Neural cell (in vitro differentiated cells): ENCODE results near the gene SGSM1. TPM values are rescaled to one million over a fixed set of nuclear protein-coding genes. Genes with fewer than 3 reads are reported as not detected.

Source experiments
- H2AFZ ChIP-seq: fragments of 200-600, 300-800 bp; sonication (generic), shearing (Covaris generic); 2 replicates; pipeline ENCODE4 v1.6.0; 2014; ENCODE audit warnings: low read depth, mild to moderate bottlenecking, antibody characterized with exemption, low read length, moderate library complexity
- H3F3A ChIP-seq: fragments of 200-600 bp; shearing (Covaris generic); 2 replicates; pipeline ENCODE4 v1.6.1; 2016; ENCODE audit warnings: mild to moderate bottlenecking, moderate library complexity, mixed read lengths, antibody characterized with exemption, low read length; ENCODE audit not compliant: insufficient read depth, poor library complexity, severe bottlenecking
- H3K27ac ChIP-seq: fragments of 200-600, 300-800 bp; sonication (generic), shearing (Covaris generic); 2 replicates; pipeline ENCODE4 v1.5.1; 2014; ENCODE audit warnings: mild to moderate bottlenecking, low read length, moderate library complexity
- H3K27me3 ChIP-seq: fragments of 300-800, 200-600 bp; sonication (generic), shearing (Covaris generic); 2 replicates; pipeline ENCODE4 v1.6.0; 2014; ENCODE audit warnings: mild to moderate bottlenecking, low read depth, low read length, moderate library complexity; ENCODE audit not compliant: insufficient read depth
- H3K36me3 ChIP-seq: fragments of 300-800, 200-600 bp; sonication (generic), shearing (Covaris generic); 2 replicates; pipeline ENCODE4 v1.5.1; 2014; ENCODE audit warnings: mild to moderate bottlenecking, antibody characterized with exemption, low read length, moderate library complexity; ENCODE audit not compliant: insufficient read depth
- H3K4me2 ChIP-seq: fragments of 300-800, 200-600 bp; sonication (generic), shearing (Covaris generic); 2 replicates; pipeline ENCODE4 v1.6.0; 2014; ENCODE audit warnings: mild to moderate bottlenecking, low read length
- H3K4me3 ChIP-seq: fragments of 300-800, 200-600 bp; sonication (generic), shearing (Covaris generic); 2 replicates; pipeline ENCODE4 v1.5.1; 2014; ENCODE audit warnings: mild to moderate bottlenecking, low read length, moderate library complexity
- H3K79me2 ChIP-seq: fragments of 200-600 bp; shearing (Covaris generic); replicated peaks from 2 replicates; pipeline ENCODE4 v1.6.0; 2014; ENCODE audit warnings: mild to moderate bottlenecking, low read length, moderate library complexity; ENCODE audit not compliant: insufficient read depth
- H3K9ac ChIP-seq: fragments of 300-800, 200-600 bp; sonication (generic), shearing (Covaris generic); 2 replicates; pipeline ENCODE4 v1.6.1; 2016; ENCODE audit warnings: mild to moderate bottlenecking, low read length, mixed read lengths
- H3K9me2 ChIP-seq: fragments of 200-600 bp; shearing (Covaris generic); 2 replicates; pipeline ENCODE4 v1.6.1; 2016; ENCODE audit warnings: mild to moderate bottlenecking, low read length, mixed read lengths; ENCODE audit not compliant: insufficient read depth
- H3K9me3 ChIP-seq: fragments of 200-600, 300-800 bp; sonication (generic), shearing (Covaris generic); 2 replicates; pipeline ENCODE4 v1.6.1; 2016; ENCODE audit warnings: mild to moderate bottlenecking, mixed run types, low read length, moderate library complexity, mixed read lengths
- H4K20me1 ChIP-seq: fragments of 200-600 bp; shearing (Covaris generic); 2 replicates; pipeline ENCODE4 v1.6.1; 2016; ENCODE audit warnings: mild to moderate bottlenecking, mixed run types; ENCODE audit not compliant: insufficient read depth
- EP300 ChIP-seq: fragments of 450-650 bp; conservative IDR thresholded peaks from 2 replicates; pipeline ENCODE4 v1.6.1; 2014; ENCODE audit warnings: antibody characterized with exemption, mild to moderate bottlenecking, moderate library complexity; ENCODE audit not compliant: poor library complexity, severe bottlenecking
- EZH2 ChIP-seq: fragments of 200-600, 300-800 bp; shearing (Covaris generic), sonication (generic); IDR thresholded peaks from 2 replicates; pipeline ENCODE4 v1.6.1; 2014; ENCODE audit warnings: antibody characterized with exemption, low read length, borderline replicate concordance, mild to moderate bottlenecking; ENCODE audit not compliant: insufficient read depth, poor library complexity, severe bottlenecking
- MXI1 ChIP-seq: fragments of 450-650 bp; conservative IDR thresholded peaks from 2 replicates; pipeline ENCODE4 v1.6.1; 2014; ENCODE audit warnings: antibody characterized with exemption, mild to moderate bottlenecking; ENCODE audit not compliant: poor library complexity, severe bottlenecking
- POLR2AphosphoS5 ChIP-seq: IDR thresholded peaks from 2 replicates; pipeline ENCODE4 v1.6.1; 2012
- RAD21 ChIP-seq: fragments of 450-650 bp; conservative IDR thresholded peaks from 2 replicates; pipeline ENCODE4 v1.6.1; 2014; ENCODE audit warnings: antibody characterized with exemption, mild to moderate bottlenecking, moderate library complexity
- SMC3 ChIP-seq: fragments of 450-650 bp; conservative IDR thresholded peaks from 2 replicates; pipeline ENCODE4 v1.6.1; 2014; ENCODE audit warnings: antibody characterized with exemption, mild to moderate bottlenecking, moderate library complexity; ENCODE audit not compliant: poor library complexity
- TAF1 ChIP-seq: IDR thresholded peaks from 2 replicates; pipeline ENCODE4 v1.6.1; 2012; ENCODE audit warnings: low read depth
- polyA plus RNA-seq: library from polyadenylated mRNA; depleted of rRNA; stranded (reverse); fragments of >200 nt; gene quantifications from 2 replicates; pipeline ENCODE4 v1.2.3, GENCODE V29; 2014
- TF ChIP-seq, protein P1 (sequence below): IDR thresholded peaks from 2 replicates; pipeline ENCODE4 v1.6.1; 2012; ENCODE audit warnings: borderline replicate concordance
- TF ChIP-seq, protein P2 (sequence below): fragments of 450-650 bp; IDR thresholded peaks from 2 replicates; pipeline ENCODE4 v1.5.1; 2014; ENCODE audit warnings: antibody characterized with exemption, mild to moderate bottlenecking, moderate library complexity; ENCODE audit not compliant: poor library complexity, severe bottlenecking

SGSM1 gene
- polyA plus RNA-seq, 1 donor from 2014 or later, result 7.5 TPM

GRCh38 chr22:24925586-24926427 lies 119.8 kb downstream of the SGSM1 start (continued):
- TF ChIP-seq, protein P1, sequence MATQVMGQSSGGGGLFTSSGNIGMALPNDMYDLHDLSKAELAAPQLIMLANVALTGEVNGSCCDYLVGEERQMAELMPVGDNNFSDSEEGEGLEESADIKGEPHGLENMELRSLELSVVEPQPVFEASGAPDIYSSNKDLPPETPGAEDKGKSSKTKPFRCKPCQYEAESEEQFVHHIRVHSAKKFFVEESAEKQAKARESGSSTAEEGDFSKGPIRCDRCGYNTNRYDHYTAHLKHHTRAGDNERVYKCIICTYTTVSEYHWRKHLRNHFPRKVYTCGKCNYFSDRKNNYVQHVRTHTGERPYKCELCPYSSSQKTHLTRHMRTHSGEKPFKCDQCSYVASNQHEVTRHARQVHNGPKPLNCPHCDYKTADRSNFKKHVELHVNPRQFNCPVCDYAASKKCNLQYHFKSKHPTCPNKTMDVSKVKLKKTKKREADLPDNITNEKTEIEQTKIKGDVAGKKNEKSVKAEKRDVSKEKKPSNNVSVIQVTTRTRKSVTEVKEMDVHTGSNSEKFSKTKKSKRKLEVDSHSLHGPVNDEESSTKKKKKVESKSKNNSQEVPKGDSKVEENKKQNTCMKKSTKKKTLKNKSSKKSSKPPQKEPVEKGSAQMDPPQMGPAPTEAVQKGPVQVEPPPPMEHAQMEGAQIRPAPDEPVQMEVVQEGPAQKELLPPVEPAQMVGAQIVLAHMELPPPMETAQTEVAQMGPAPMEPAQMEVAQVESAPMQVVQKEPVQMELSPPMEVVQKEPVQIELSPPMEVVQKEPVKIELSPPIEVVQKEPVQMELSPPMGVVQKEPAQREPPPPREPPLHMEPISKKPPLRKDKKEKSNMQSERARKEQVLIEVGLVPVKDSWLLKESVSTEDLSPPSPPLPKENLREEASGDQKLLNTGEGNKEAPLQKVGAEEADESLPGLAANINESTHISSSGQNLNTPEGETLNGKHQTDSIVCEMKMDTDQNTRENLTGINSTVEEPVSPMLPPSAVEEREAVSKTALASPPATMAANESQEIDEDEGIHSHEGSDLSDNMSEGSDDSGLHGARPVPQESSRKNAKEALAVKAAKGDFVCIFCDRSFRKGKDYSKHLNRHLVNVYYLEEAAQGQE, result no peak
- no peak for TF ChIP-seq POLR2AphosphoS5
- TF ChIP-seq MXI1, result no peak

DNA sequence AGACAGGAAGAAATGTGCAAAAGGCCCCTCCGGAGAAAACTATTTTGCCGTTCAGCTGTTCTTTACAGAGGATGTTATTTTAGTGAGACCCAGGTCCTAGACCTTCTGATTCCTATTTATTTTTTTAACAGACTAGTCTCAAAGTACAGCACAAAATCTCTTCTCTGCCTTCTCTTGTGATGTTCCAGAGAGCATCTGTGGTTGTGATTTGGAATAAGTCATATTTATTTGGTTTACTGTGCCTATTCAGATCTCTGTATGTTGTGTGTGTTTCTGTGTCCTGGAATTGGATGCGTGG lies 120.4 kb downstream of the SGSM1 start:
- Histone ChIP-seq H3K4me2 (no peak overlapping the region), H3K9me2 (no peaks in the 10 kb centered on the region), H3K9ac (no peak overlapping the region), H3K27ac (no peak overlapping the region), H3K4me3 (no peak overlapping the region), H3F3A (no peaks in the 10 kb centered on the region), H3K79me2 (no peaks in the 10 kb centered on the region), H3K36me3 (no peaks in the 10 kb centered on the region), H2AFZ (no peak overlapping the region), H3K9me3 (no peaks in the 10 kb centered on the region), H3K27me3 (no peaks in the 10 kb centered on the region), H4K20me1 (no peaks in the 10 kb centered on the region)
- TF ChIP-seq, protein P1, result no peak
- no peak for TF ChIP-seq EP300
- no peak for TF ChIP-seq POLR2AphosphoS5
- TF ChIP-seq, protein P2, sequence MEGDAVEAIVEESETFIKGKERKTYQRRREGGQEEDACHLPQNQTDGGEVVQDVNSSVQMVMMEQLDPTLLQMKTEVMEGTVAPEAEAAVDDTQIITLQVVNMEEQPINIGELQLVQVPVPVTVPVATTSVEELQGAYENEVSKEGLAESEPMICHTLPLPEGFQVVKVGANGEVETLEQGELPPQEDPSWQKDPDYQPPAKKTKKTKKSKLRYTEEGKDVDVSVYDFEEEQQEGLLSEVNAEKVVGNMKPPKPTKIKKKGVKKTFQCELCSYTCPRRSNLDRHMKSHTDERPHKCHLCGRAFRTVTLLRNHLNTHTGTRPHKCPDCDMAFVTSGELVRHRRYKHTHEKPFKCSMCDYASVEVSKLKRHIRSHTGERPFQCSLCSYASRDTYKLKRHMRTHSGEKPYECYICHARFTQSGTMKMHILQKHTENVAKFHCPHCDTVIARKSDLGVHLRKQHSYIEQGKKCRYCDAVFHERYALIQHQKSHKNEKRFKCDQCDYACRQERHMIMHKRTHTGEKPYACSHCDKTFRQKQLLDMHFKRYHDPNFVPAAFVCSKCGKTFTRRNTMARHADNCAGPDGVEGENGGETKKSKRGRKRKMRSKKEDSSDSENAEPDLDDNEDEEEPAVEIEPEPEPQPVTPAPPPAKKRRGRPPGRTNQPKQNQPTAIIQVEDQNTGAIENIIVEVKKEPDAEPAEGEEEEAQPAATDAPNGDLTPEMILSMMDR, result no peak
- TF ChIP-seq TAF1, result no peak
- TF ChIP-seq SMC3, result no peak
- no peak for TF ChIP-seq MXI1
- no peak for TF ChIP-seq RAD21
- no peak for TF ChIP-seq EZH2
